Upper lobe of left lung (tissue), 4 donors: Measurements from ENCODE around the gene PLEKHM2.

Experiments used
- CTCF ChIP-seq, 6 experiments: fragments of 450-650 bp in 4 of 6; fragments of 200-600 bp in 2 of 6; sonication (generic) in 2 of 6; IDR thresholded peaks; one replicate each; pipeline ENCODE4 v1.5.1; 2016 to 2019; ENCODE audit warnings: antibody characterized with exemption in 6 of 6
- EP300 ChIP-seq, 4 donors: sonication (generic); formaldehyde crosslinking; IDR thresholded peaks; one replicate each; pipeline ENCODE4 v1.5.1; 2017; ENCODE audit warnings: antibody characterized with exemption in 4 of 4, control low read depth in 2 of 4
- POLR2A ChIP-seq, 4 donors: fragments of 450-650 bp; IDR thresholded peaks; one replicate each; pipeline ENCODE4 v1.5.1; 2016 to 2017; ENCODE audit warnings: antibody characterized with exemption in 4 of 4, mild to moderate bottlenecking in 2 of 4
- POLR2AphosphoS5 ChIP-seq, 2 donors: sonication (generic); formaldehyde crosslinking; IDR thresholded peaks; one replicate each; pipeline ENCODE4 v1.5.1; 2017; ENCODE audit warnings: antibody characterized with exemption in 2 of 2

DNA sequence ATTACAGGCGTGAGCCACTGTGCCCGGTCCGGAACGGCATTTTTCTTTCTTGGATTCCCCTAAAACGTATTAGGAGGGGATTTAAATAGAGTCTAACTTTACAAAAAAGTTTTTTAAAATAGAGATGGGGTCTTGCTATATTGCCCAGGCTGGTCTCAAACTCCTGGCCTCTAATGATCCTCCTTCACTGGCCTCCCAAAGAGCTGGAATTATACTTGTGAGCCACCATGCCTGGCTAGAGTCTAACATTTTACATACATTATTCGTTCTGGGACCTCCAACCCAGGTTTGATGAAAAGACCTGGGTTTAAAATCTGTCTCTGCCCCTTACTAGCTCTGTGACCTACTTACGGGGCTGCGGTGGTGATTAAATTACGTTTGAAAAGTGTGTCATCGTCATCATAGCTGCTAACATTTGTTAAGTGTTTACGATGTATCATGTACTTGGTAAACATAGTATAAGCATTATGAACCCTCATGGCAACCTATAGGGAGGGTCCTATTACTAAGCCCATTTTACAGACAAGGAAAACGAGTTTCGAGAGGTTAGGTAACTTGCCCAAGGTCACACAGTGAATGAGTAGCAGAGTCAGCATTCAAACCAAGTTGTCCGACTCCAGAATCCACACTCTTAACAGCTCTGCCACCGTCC is 24.5 kb downstream of the PLEKHM2 start:
- TF ChIP-seq CTCF (IDR thresholded peaks at IDR 0.05) (no peak), POLR2A (IDR thresholded peaks at IDR 0.05) (no peak), POLR2AphosphoS5 (IDR thresholded peaks at IDR 0.05) (no peak), EP300 (IDR thresholded peaks at IDR 0.05) (no peak)
